Limb (tissue), 2 donors: Measurements from ENCODE around the gene RBFOX1.
A peak's percentile ranks its signal among the peaks of the same experiment; 100 is the strongest.

Experiments
- DNase-seq, 2 donors: peaks; one replicate each; pipeline ENCODE4 v3.0.0-alpha.2; 2016; ENCODE audit errors: extremely low spot score in 2 of 2

The RBFOX1 gene

GRCh38 chr16:7334801-7335560 lies 2.3 kb downstream of the RBFOX1 start:
- no peak for DNase-seq

- DNase-seq, result no peak
These were observed 3.5 kb downstream of the RBFOX1 start for GRCh38 chr16:7335991-7336634.

GRCh38 chr16:7336742-7337141 lies 4.1 kb downstream of the RBFOX1 start:
- no peak for DNase-seq

GRCh38 chr16:7338826-7339225 lies 6.2 kb downstream of the RBFOX1 start:
- DNase-seq, result no peak

GRCh38 chr16:7339700-7340099 lies 7.1 kb downstream of the RBFOX1 start:
- no peak for DNase-seq

- no peak for DNase-seq
These were observed 8.3 kb downstream of the RBFOX1 start for GRCh38 chr16:7340938-7341337.

- no peak for DNase-seq
These were observed 10.0 kb downstream of the RBFOX1 start for GRCh38 chr16:7342598-7342997.

GRCh38 chr16:7343243-7343642 lies 10.6 kb downstream of the RBFOX1 start:
- peak in 1 of 2 donors; percentile 26 for DNase-seq

GRCh38 chr16:7344830-7345780 lies 12.5 kb downstream of the RBFOX1 start:
- peak in 1 of 2 donors; percentile 53 for DNase-seq

- no peak for DNase-seq
These were observed 18.2 kb downstream of the RBFOX1 start for GRCh38 chr16:7350806-7351205.

GRCh38 chr16:7351610-7352510 lies 19.2 kb downstream of the RBFOX1 start:
- DNase-seq, result peak; percentile 71 to 82

GRCh38 chr16:7355758-7356157 lies 23.1 kb downstream of the RBFOX1 start:
- DNase-seq, result no peak

- no peak for DNase-seq
These were observed 28.9 kb downstream of the RBFOX1 start for GRCh38 chr16:7361416-7362129.

- no peak for DNase-seq
These were observed 29.6 kb downstream of the RBFOX1 start for GRCh38 chr16:7362231-7362630.

- peak; percentile 57 to 66 for DNase-seq
These were observed 31.1 kb downstream of the RBFOX1 start for GRCh38 chr16:7363422-7364417.

GRCh38 chr16:7366041-7366440 lies 33.4 kb downstream of the RBFOX1 start:
- no peak for DNase-seq

- no peak for DNase-seq
These were observed 34.6 kb downstream of the RBFOX1 start for GRCh38 chr16:7366993-7367880.

GRCh38 chr16:7369204-7369603 lies 36.6 kb downstream of the RBFOX1 start:
- no peak for DNase-seq
